Stimulated activated CD8-positive, alpha-beta memory T cell treated with anti-CD3 and anti-CD28 coated beads, Interleukin-12 subunit alpha, Interleukin-12 subunit beta, amount 100 ng/mL, for 24 hours (primary cell): ENCODE results near the gene FAT1.

Experiments
- DNase-seq: peaks from one replicate; pipeline ENCODE4 v3.0.0-alpha.2; 2020; ENCODE audit errors: extremely low read depth

Gene FAT1

GRCh38 chr4:186607490-186607889 is 116.2 kb downstream of the FAT1 start:
- no peak for DNase-seq

GRCh38 chr4:186606591-186606992 is 117.1 kb downstream of the FAT1 start:
- no peak for DNase-seq

- DNase-seq, result no peak
Observed at GRCh38 chr4:186605261-186605865, 118.3 kb downstream of the FAT1 start.

GRCh38 chr4:186604124-186604807 is 119.4 kb downstream of the FAT1 start:
- DNase-seq, result no peak

- DNase-seq, result no peak
Observed at GRCh38 chr4:186602978-186603377, 120.7 kb downstream of the FAT1 start.

- DNase-seq, result no peak
Observed at GRCh38 chr4:186599483-186599882, 124.2 kb downstream of the FAT1 start.

GRCh38 chr4:186598686-186599085 is 125.0 kb downstream of the FAT1 start:
- DNase-seq, result no peak

- no peak for DNase-seq
Observed at GRCh38 chr4:186596850-186597390, 126.7 kb downstream of the FAT1 start.

GRCh38 chr4:186596346-186596745 is 127.3 kb downstream of the FAT1 start:
- no peak for DNase-seq

GRCh38 chr4:186593587-186593973 is 130.1 kb downstream of the FAT1 start:
- no peak for DNase-seq

- no peak for DNase-seq
Observed at GRCh38 chr4:186592966-186593586, 130.6 kb downstream of the FAT1 start.

- DNase-seq, result no peak
Observed at GRCh38 chr4:186592445-186592844, 131.2 kb downstream of the FAT1 start.

- DNase-seq, result no peak
Observed at GRCh38 chr4:186591651-186592050, 132.0 kb downstream of the FAT1 start.

GRCh38 chr4:186588503-186588902 is 135.2 kb downstream of the FAT1 start:
- DNase-seq, result no peak

- DNase-seq, result peak; percentile 20
Observed at GRCh38 chr4:186587416-186588018, 136.1 kb downstream of the FAT1 start.

GRCh38 chr4:186586205-186586604 is 137.5 kb downstream of the FAT1 start:
- DNase-seq, result no peak

- DNase-seq, result no peak
Observed at GRCh38 chr4:186584912-186585311, 138.7 kb downstream of the FAT1 start.

- no peak for DNase-seq
Observed at GRCh38 chr4:186581421-186581820, 142.2 kb downstream of the FAT1 start.

GRCh38 chr4:186580669-186581068 is 143.0 kb downstream of the FAT1 start:
- DNase-seq, result no peak

- no peak for DNase-seq
Observed at GRCh38 chr4:186570193-186570996, 153.3 kb downstream of the FAT1 start.

GRCh38 chr4:186569533-186570192 is 154.0 kb downstream of the FAT1 start:
- no peak for DNase-seq
